HG02852 (cell line): ENCODE measurements around the gene RBM15B.

Experiments used
- ATAC-seq: cut with Tn5 transposase; IDR thresholded peaks from one replicate; pipeline ENCODE4 v1.9.1; 2021; ENCODE audit warnings: mild to moderate bottlenecking, moderate library complexity; ENCODE audit not compliant: unreplicated experiment

RBM15B gene

GRCh38 chr3:51390246-51391074 lies 625 bp upstream of the RBM15B start:
- ATAC-seq = no peak

- ATAC-seq = peak; percentile 16
Measured at GRCh38 chr3:51391566-51392354, 675 bp downstream of the RBM15B start.

GRCh38 chr3:51392355-51393133 lies 1.5 kb downstream of the RBM15B start:
- no peak for ATAC-seq

- no peak for ATAC-seq
Measured at GRCh38 chr3:51393134-51393495, 2.0 kb downstream of the RBM15B start.

- ATAC-seq = no peak
Measured at GRCh38 chr3:51393564-51393963, 2.5 kb downstream of the RBM15B start.

- ATAC-seq = no peak
Measured at GRCh38 chr3:51394541-51394940, 3.5 kb downstream of the RBM15B start.

- ATAC-seq = no peak
Measured at GRCh38 chr3:51395493-51396213, 4.6 kb downstream of the RBM15B start.

- ATAC-seq = no peak
Measured at GRCh38 chr3:51396401-51396800, 5.3 kb downstream of the RBM15B start.

GRCh38 chr3:51397392-51397791 lies 6.3 kb downstream of the RBM15B start:
- no peak for ATAC-seq

GRCh38 chr3:51398595-51399310 lies 7.7 kb downstream of the RBM15B start:
- no peak for ATAC-seq

GRCh38 chr3:51400166-51400565 lies 9.1 kb downstream of the RBM15B start:
- no peak for ATAC-seq

- no peak for ATAC-seq
Measured at GRCh38 chr3:51401735-51402134, 10.7 kb downstream of the RBM15B start.

GRCh38 chr3:51403675-51404074 lies 12.6 kb downstream of the RBM15B start:
- no peak for ATAC-seq

GRCh38 chr3:51408021-51408420 lies 16.9 kb downstream of the RBM15B start:
- ATAC-seq = no peak

- ATAC-seq = no peak
Measured at GRCh38 chr3:51408813-51409212, 17.7 kb downstream of the RBM15B start.

GRCh38 chr3:51422211-51422610 lies 31.1 kb downstream of the RBM15B start:
- no peak for ATAC-seq

- no peak for ATAC-seq
Measured at GRCh38 chr3:51426921-51427320, 35.8 kb downstream of the RBM15B start.

- ATAC-seq = no peak
Measured at GRCh38 chr3:51429138-51429537, 38.1 kb downstream of the RBM15B start.

GRCh38 chr3:51434110-51434509 lies 43.0 kb downstream of the RBM15B start:
- ATAC-seq = no peak

- peak; percentile 47 for ATAC-seq
Measured at GRCh38 chr3:51434746-51435327, 43.8 kb downstream of the RBM15B start.
